ENCODE data around the gene OR4M2. TPM values are rescaled to one million over a fixed set of nuclear protein-coding genes. Genes with fewer than 3 reads are reported as not detected.

Gene OR4M2
- total RNA-seq, result not detected in 2 replicates

DNA sequence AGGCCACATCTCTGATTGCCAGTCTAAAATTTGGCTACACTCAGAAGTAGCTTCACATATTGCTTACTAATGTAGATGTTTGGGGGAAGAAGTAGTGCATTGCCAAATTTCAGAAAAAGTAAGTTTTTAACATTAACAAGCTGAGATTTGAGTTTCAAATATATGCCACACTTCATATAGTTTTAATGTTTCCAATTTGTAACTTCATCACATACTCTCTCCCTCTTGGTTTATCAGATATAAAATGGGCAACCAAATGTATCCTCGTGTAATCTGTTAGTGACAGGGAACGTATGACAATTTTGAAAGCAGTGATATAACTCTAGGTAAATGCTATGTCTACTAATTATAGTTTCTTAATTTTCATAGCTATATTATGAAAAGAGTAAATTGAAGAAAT, at the start of gene OR4M2:
Gene OR4M2, plus strand, starts transcription at position 301 of the 400 bp plus-strand sequence. Its CDS starts 98 bp downstream, at position 399.

Other genes with a start within 250 kb of the OR4M2 start
- not detected in 2 replicates for gene POTEB, start 202.8 kb upstream of the OR4M2 start, total RNA-seq

Measured in endothelial cell of coronary artery (primary cell).